HUES64 (cell line): Measurements from ENCODE around the gene MAP3K7.

Experiments used
- H3K27ac ChIP-seq: 2 replicates; pipeline ENCODE4 v1.7.0; 2013; ENCODE audit warnings: low read depth, low read length, inconsistent platforms
- H3K27me3 ChIP-seq: 2 replicates; pipeline ENCODE4 v1.6.1; 2013; ENCODE audit warnings: mild to moderate bottlenecking, low read length; ENCODE audit not compliant: insufficient read depth
- H3K36me3 ChIP-seq: 2 replicates; pipeline ENCODE4 v1.6.1; 2013; ENCODE audit warnings: mild to moderate bottlenecking, low read length; ENCODE audit not compliant: insufficient read depth
- H3K4me1 ChIP-seq: 2 replicates; pipeline ENCODE4 v1.6.1; 2013; ENCODE audit warnings: mild to moderate bottlenecking, low read length, moderate library complexity; ENCODE audit not compliant: insufficient read depth
- H3K4me3 ChIP-seq: 2 replicates; pipeline ENCODE4 v1.5.1; 2013; ENCODE audit warnings: mild to moderate bottlenecking, low read length, moderate library complexity
- H3K9ac ChIP-seq: 2 replicates; pipeline ENCODE4 v1.6.1; 2013; ENCODE audit warnings: mild to moderate bottlenecking, low read depth, low read length
- H3K9me3 ChIP-seq: 2 replicates; pipeline ENCODE4 v1.6.1; 2013; ENCODE audit warnings: low read depth, low read length; ENCODE audit not compliant: insufficient read depth
- WGBS: fragments of 150-250, 120-280 bp; methylation state at CpG from one replicate; pipeline ENCODE4 v1.1.7; 2013; ENCODE audit warnings: missing lambda C conversion rate; 5-methylcytosine and 5-hydroxymethylcytosine counted together

MAP3K7 gene

GRCh38 chr6:90523779-90524310 lies 63.0 kb downstream of the MAP3K7 start:
- no peaks in the 10 kb centered on the region for H3K4me1 ChIP-seq
- H3K27me3 ChIP-seq, result no peaks in the 10 kb centered on the region
- H3K9me3 ChIP-seq, result no peaks in the 10 kb centered on the region
- H3K36me3 ChIP-seq, result peaks cover 61% of the 10 kb centered on the region
- peak overlapping the region; percentile 15; the same call in 1 of the 2 replicates for H3K27ac ChIP-seq
- WGBS, result 93% methylated on average over 2 of the region's 4 CpGs
- H3K4me3 ChIP-seq, result no peak overlapping the region
- no peak overlapping the region for H3K9ac ChIP-seq

- H3K27ac ChIP-seq, result no peak overlapping the region
- H3K4me3 ChIP-seq, result no peak overlapping the region
- no peaks in the 10 kb centered on the region for H3K9me3 ChIP-seq
- H3K4me1 ChIP-seq, result no peaks in the 10 kb centered on the region
- peaks cover 71% of the 10 kb centered on the region for H3K36me3 ChIP-seq
- 88% methylated on average over 1 of the region's 1 CpG for WGBS
- H3K9ac ChIP-seq, result no peak overlapping the region
- H3K27me3 ChIP-seq, result no peaks in the 10 kb centered on the region
Measured at GRCh38 chr6:90521955-90522354, 64.9 kb downstream of the MAP3K7 start.

- Histone ChIP-seq H3K4me3 (no peak overlapping the region), H3K9ac (no peak overlapping the region), H3K27ac (no peak overlapping the region), H3K4me1 (no peaks in the 10 kb centered on the region), H3K36me3 (peaks cover 84% of the 10 kb centered on the region), H3K9me3 (no peaks in the 10 kb centered on the region), H3K27me3 (no peaks in the 10 kb centered on the region)
- WGBS, result 95% methylated on average over 6 of the region's 6 CpGs
Measured at GRCh38 chr6:90516074-90516660, 70.7 kb downstream of the MAP3K7 start.

- H3K27me3 ChIP-seq, result no peaks in the 10 kb centered on the region
- 84% methylated on average over 3 of the region's 3 CpGs for WGBS
- H3K27ac ChIP-seq, result no peak overlapping the region
- no peak overlapping the region for H3K9ac ChIP-seq
- no peaks in the 10 kb centered on the region for H3K4me1 ChIP-seq
- no peaks in the 10 kb centered on the region for H3K9me3 ChIP-seq
- H3K4me3 ChIP-seq, result no peak overlapping the region
- H3K36me3 ChIP-seq, result peaks cover 68% of the 10 kb centered on the region
Measured at GRCh38 chr6:90514496-90514895, 72.4 kb downstream of the MAP3K7 start.

- WGBS, result 83% methylated on average over 5 of the region's 5 CpGs
- no peaks in the 10 kb centered on the region for H3K27me3 ChIP-seq
- no peak overlapping the region for H3K27ac ChIP-seq
Measured at GRCh38 chr6:90508753-90509152, 78.1 kb downstream of the MAP3K7 start.

GRCh38 chr6:90502866-90503407 lies 83.9 kb downstream of the MAP3K7 start:
- Histone ChIP-seq H3K9me3 (no peaks in the 10 kb centered on the region), H3K27ac (peak overlapping the region; percentile 68), H3K36me3 (no peaks in the 10 kb centered on the region), H3K27me3 (no peaks in the 10 kb centered on the region), H3K4me1 (peaks cover 22% of the 10 kb centered on the region), H3K9ac (peak overlapping the region; percentile 18; the same call in 1 of the 2 replicates), H3K4me3 (no peak overlapping the region)
- 79% methylated on average over 3 of the region's 3 CpGs for WGBS

More at GRCh38 chr6:90508753-90509152, 78.1 kb downstream of the MAP3K7 start:
- Histone ChIP-seq H3K36me3 (peaks cover 10% of the 10 kb centered on the region), H3K4me3 (no peak overlapping the region), H3K9me3 (no peaks in the 10 kb centered on the region), H3K9ac (no peak overlapping the region), H3K4me1 (0 out of 2 replicates have a peak, but pooled peaks cover 2% of the 10 kb centered on the region)

- peaks cover 22% of the 10 kb centered on the region for H3K4me1 ChIP-seq
- H3K9ac ChIP-seq, result no peak overlapping the region
- peak overlapping the region; percentile 68; the same call in 1 of the 2 replicates for H3K27ac ChIP-seq
- H3K36me3 ChIP-seq, result no peaks in the 10 kb centered on the region
- no peaks in the 10 kb centered on the region for H3K27me3 ChIP-seq
- 70% methylated on average over 3 of the region's 3 CpGs for whole genome bisulfite sequencing
- no peaks in the 10 kb centered on the region for H3K9me3 ChIP-seq
- H3K4me3 ChIP-seq, result no peak overlapping the region
Measured at GRCh38 chr6:90502381-90502780, 84.5 kb downstream of the MAP3K7 start.

GRCh38 chr6:90500458-90500857 lies 86.4 kb downstream of the MAP3K7 start:
- peak overlapping the region; percentile 9; the same call in 1 of the 2 replicates for H3K27ac ChIP-seq
- H3K9ac ChIP-seq, result no peak overlapping the region
- H3K4me3 ChIP-seq, result no peak overlapping the region
- H3K9me3 ChIP-seq, result no peaks in the 10 kb centered on the region
- peaks cover 40% of the 10 kb centered on the region for H3K4me1 ChIP-seq
- 61% methylated on average over 7 of the region's 9 CpGs for WGBS
- no peaks in the 10 kb centered on the region for H3K27me3 ChIP-seq
- H3K36me3 ChIP-seq, result no peaks in the 10 kb centered on the region

GRCh38 chr6:90497411-90497810 lies 89.5 kb downstream of the MAP3K7 start:
- H3K36me3 ChIP-seq, result no peaks in the 10 kb centered on the region
- H3K27ac ChIP-seq, result no peak overlapping the region
- H3K27me3 ChIP-seq, result no peaks in the 10 kb centered on the region
- WGBS, result 93% methylated on average over 1 of the region's 1 CpG
- H3K4me1 ChIP-seq, result peaks cover 55% of the 10 kb centered on the region
- no peaks in the 10 kb centered on the region for H3K9me3 ChIP-seq
- no peak overlapping the region for H3K9ac ChIP-seq
- H3K4me3 ChIP-seq, result no peak overlapping the region

GRCh38 chr6:90496258-90497016 lies 90.4 kb downstream of the MAP3K7 start:
- H3K4me1 ChIP-seq, result peaks cover 53% of the 10 kb centered on the region

GRCh38 chr6:90495216-90495817 lies 91.6 kb downstream of the MAP3K7 start:
- peak overlapping the region; percentile 95 for H3K27ac ChIP-seq
- H3K4me3 ChIP-seq, result peak overlapping the region; percentile 1; the same call in 1 of the 2 replicates
- no peaks in the 10 kb centered on the region for H3K27me3 ChIP-seq
- peak overlapping the region; percentile 32 for H3K9ac ChIP-seq
- peaks cover 49% of the 10 kb centered on the region for H3K4me1 ChIP-seq
- H3K9me3 ChIP-seq, result no peaks in the 10 kb centered on the region
- 48% methylated on average over 8 of the region's 9 CpGs for WGBS
- H3K36me3 ChIP-seq, result no peaks in the 10 kb centered on the region

More at GRCh38 chr6:90496258-90497016, 90.4 kb downstream of the MAP3K7 start:
- no peaks in the 10 kb centered on the region for H3K27me3 ChIP-seq
- no peak overlapping the region for H3K4me3 ChIP-seq
- H3K27ac ChIP-seq, result peak overlapping the region; percentile 33; the same call in 1 of the 2 replicates
- H3K36me3 ChIP-seq, result no peaks in the 10 kb centered on the region
- H3K9ac ChIP-seq, result peak overlapping the region; percentile 35; the same call in 1 of the 2 replicates
- H3K9me3 ChIP-seq, result no peaks in the 10 kb centered on the region
- WGBS, result 72% methylated on average over 17 of the region's 17 CpGs
